ENCODE data around the gene KCNJ3. TPM values are rescaled to one million over a fixed set of nuclear protein-coding genes. Genes with fewer than 3 reads are reported as not detected.

The KCNJ3 gene
- total and polyA plus RNA-seq, 3 donors from 2014 or later: 0.30 to 1.7 (median 0.71) TPM

GRCh38 chr2:154776825-154777224 lies 78.3 kb downstream of the KCNJ3 start:
- no peak for DNase-seq
- Histone ChIP-seq H3K9me3 (no peaks in the 10 kb centered on the region), H3K36me3 (ENCODE audit: low read depth, missing control alignments) (no peaks in the 10 kb centered on the region), H3K4me1 (no peaks in the 10 kb centered on the region), H3K27me3 (no peaks in the 10 kb centered on the region), H3K27ac (no peak overlapping the region), H3K4me3 (no peak overlapping the region)
- 90% methylated on average over 4 of the region's 4 CpGs for WGBS, 2 donors
- intact Hi-C loops (cut with DNase I; ENCODE audit: low total_unique reads): no loop called here
- TF ChIP-seq POLR2A (IDR thresholded peaks at IDR 0.05): no peak
- TF ChIP-seq, protein P1, sequence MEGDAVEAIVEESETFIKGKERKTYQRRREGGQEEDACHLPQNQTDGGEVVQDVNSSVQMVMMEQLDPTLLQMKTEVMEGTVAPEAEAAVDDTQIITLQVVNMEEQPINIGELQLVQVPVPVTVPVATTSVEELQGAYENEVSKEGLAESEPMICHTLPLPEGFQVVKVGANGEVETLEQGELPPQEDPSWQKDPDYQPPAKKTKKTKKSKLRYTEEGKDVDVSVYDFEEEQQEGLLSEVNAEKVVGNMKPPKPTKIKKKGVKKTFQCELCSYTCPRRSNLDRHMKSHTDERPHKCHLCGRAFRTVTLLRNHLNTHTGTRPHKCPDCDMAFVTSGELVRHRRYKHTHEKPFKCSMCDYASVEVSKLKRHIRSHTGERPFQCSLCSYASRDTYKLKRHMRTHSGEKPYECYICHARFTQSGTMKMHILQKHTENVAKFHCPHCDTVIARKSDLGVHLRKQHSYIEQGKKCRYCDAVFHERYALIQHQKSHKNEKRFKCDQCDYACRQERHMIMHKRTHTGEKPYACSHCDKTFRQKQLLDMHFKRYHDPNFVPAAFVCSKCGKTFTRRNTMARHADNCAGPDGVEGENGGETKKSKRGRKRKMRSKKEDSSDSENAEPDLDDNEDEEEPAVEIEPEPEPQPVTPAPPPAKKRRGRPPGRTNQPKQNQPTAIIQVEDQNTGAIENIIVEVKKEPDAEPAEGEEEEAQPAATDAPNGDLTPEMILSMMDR (IDR thresholded peaks at IDR 0.05): no peak

DNA sequence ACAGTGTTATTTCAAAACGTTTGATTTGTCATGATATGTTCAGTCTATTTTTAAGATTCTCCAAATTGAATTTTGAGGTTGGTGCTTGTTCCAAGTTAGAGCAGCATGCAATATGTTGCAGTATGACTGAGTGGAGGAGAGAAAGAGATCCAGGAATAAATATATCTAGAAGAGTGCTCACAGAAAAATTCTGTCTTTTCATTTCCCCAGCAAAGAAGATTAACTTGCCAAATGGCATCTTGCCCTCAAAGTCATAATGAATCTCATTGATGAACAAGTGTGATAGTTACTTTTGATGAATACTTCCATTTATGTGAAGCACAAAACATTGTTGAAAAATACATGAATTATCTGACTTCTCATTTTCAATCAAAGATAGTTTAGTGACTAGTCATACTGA lies 95.9 kb downstream of the KCNJ3 start:
- no peak for DNase-seq
- Histone ChIP-seq H3K4me1 (no peaks in the 10 kb centered on the region), H3K27ac (no peak overlapping the region), H3K36me3 (ENCODE audit: low read depth, missing control alignments) (no peaks in the 10 kb centered on the region), H3K4me3 (no peak overlapping the region), H3K9me3 (no peaks in the 10 kb centered on the region), H3K27me3 (no peaks in the 10 kb centered on the region)
- intact Hi-C loops (cut with DNase I; ENCODE audit: low total_unique reads): no loop called here
- 35 to 50% methylated on average over 1 of the region's 1 CpG for WGBS, 2 donors
- TF ChIP-seq POLR2A (IDR thresholded peaks at IDR 0.05): no peak
- TF ChIP-seq, protein P1 (IDR thresholded peaks at IDR 0.05): no peak

GRCh38 chr2:154795651-154796050 lies 97.2 kb downstream of the KCNJ3 start:
- no peak overlapping the region for H3K27ac ChIP-seq
- DNase-seq: no peak
- no peaks in the 10 kb centered on the region for H3K9me3 ChIP-seq
- no peak overlapping the region for H3K4me3 ChIP-seq
- 80 to 84% methylated on average over 3 of the region's 3 CpGs for WGBS, 2 donors
- H3K36me3 ChIP-seq (ENCODE audit: low read depth, missing control alignments): no peaks in the 10 kb centered on the region
- TF ChIP-seq, protein P1 (IDR thresholded peaks at IDR 0.05): no peak
- intact Hi-C loops (cut with DNase I; ENCODE audit: low total_unique reads): no loop called here
- H3K27me3 ChIP-seq: no peaks in the 10 kb centered on the region
- H3K4me1 ChIP-seq: no peaks in the 10 kb centered on the region

DNA sequence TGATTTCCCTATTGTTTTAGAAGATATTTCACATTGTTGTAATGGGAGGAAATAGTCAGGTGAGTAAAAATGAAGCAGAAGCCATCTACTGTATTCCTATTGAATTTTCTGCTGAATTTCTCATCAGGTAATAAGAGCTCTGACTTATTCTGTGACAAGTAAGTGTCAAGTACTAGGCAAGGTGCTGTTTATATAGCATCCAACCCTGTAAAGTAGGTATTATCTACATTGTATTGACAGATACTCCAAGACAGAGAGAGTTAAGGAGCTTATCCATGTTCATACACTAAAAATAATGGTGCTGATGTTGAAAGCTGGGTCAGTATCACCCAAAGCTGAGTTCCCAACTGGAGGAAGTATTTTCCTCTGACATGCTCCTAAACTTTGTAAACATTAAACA lies 106.0 kb downstream of the KCNJ3 start:
- Histone ChIP-seq H3K4me1 (no peaks in the 10 kb centered on the region), H3K36me3 (ENCODE audit: low read depth, missing control alignments) (no peaks in the 10 kb centered on the region), H3K27me3 (no peaks in the 10 kb centered on the region), H3K9me3 (no peaks in the 10 kb centered on the region), H3K4me3 (no peak overlapping the region), H3K27ac (no peak overlapping the region)
- no peak for TF ChIP-seq POLR2A (IDR thresholded peaks at IDR 0.05)
- intact Hi-C loops (cut with DNase I; ENCODE audit: low total_unique reads): no loop called here
- no peak for DNase-seq

GRCh38 chr2:154813636-154814035 lies 115.1 kb downstream of the KCNJ3 start:
- Histone ChIP-seq H3K4me1 (no peaks in the 10 kb centered on the region), H3K27ac (no peak overlapping the region), H3K4me3 (no peak overlapping the region), H3K27me3 (no peaks in the 10 kb centered on the region), H3K36me3 (ENCODE audit: low read depth, missing control alignments) (no peaks in the 10 kb centered on the region), H3K9me3 (no peaks in the 10 kb centered on the region)
- DNase-seq: peak; percentile 21
- no peak for TF ChIP-seq POLR2A (IDR thresholded peaks at IDR 0.05)
- TF ChIP-seq, protein P1 (IDR thresholded peaks at IDR 0.05): no peak
- intact Hi-C loops (cut with DNase I; ENCODE audit: low total_unique reads): no loop called here
- 58 to 67% methylated on average over 1 of the region's 1 CpG for WGBS, 2 donors
